DND-41 (cell line): ENCODE measurements around the gene ARHGEF17.

Source experiments
- CTCF ChIP-seq: IDR thresholded peaks from 2 replicates; pipeline ENCODE4 v1.5.1; 2012; ENCODE audit warnings: borderline replicate concordance, low read length, moderate library complexity, mild to moderate bottlenecking; ENCODE audit not compliant: poor library complexity, severe bottlenecking; ENCODE audit errors: extremely low read depth
- EZH2 ChIP-seq: IDR thresholded peaks from 3 replicates; pipeline ENCODE4 v1.6.1; 2012; ENCODE audit warnings: borderline replicate concordance, low read depth, mild to moderate bottlenecking, moderate library complexity, low read length, inconsistent platforms; ENCODE audit not compliant: severe bottlenecking

DNA sequence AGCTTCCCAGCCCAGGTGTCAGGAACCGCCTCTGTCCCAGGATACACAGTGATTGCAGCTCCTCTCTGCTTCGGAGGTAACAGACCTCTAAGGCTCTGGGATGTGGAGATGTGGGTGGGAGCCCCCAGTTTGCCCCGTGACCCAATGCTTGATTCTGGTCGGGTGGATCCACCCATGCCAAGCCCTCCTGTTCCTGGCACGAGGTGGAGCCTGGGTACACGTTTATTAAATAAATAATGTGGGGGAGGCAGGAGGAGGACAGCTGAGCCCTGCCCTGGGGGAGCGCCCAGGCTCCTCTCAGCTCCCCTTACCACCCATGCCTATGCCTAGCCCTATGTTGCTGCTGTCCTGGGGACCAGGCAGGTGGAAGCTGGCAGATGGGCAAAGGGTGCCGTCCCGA, 16.0 kb downstream of the ARHGEF17 start:
- TF ChIP-seq CTCF, result no peak
- no peak for TF ChIP-seq EZH2
